IMR-90 (cell line): ENCODE measurements around the gene ZNF583. TPM values are rescaled to one million over a fixed set of nuclear protein-coding genes. Genes with fewer than 3 reads are reported as not detected.
A peak's percentile ranks its signal among the peaks of the same experiment; 100 is the strongest.

ENCODE experiments used
- ATAC-seq: fragments of 200-7000 bp; cut with Tn5 transposase; 2 replicates; pipeline ENCODE4 v1.9.1; 2020; ENCODE audit warnings: low read depth, mild to moderate bottlenecking, moderate library complexity
- BruUV-seq: library from RNA; stranded (reverse); fragments of 400-500 nt; replicated peaks from 2 replicates; lab custom pipeline; 2021; lab: Mats Ljungman, UMichigan
- CTCF ChIA-PET: fragments of 300-600 bp; formaldehyde crosslinking; extraction: SDS; loops from one replicate; lab custom pipeline; 2021; ENCODE audit warnings: antibody characterized with exemption; lab: Yijun Ruan, JAX
- POLR2A ChIA-PET: fragments of 300-600 bp; sonication (Branson Sonifier 250); formaldehyde crosslinking; loops from one replicate; lab custom pipeline; 2022; ENCODE audit warnings: antibody characterized with exemption; ENCODE audit not compliant: unreplicated experiment; lab: Charles Lee
- DNase-seq: peaks from one replicate; pipeline ENCODE4 v3.0.0; 2013
- H2AFZ ChIP-seq: replicated peaks from 2 replicates; pipeline ENCODE3; 2013; ENCODE audit warnings: low read length, mild to moderate bottlenecking; ENCODE audit not compliant: poor library complexity
- H2AK5ac ChIP-seq: 2 replicates; pipeline ENCODE4 v1.6.1; 2013; ENCODE audit warnings: low read depth, low read length, inconsistent platforms
- H2AK9ac ChIP-seq: replicated peaks from 2 replicates; pipeline ENCODE3; 2013; ENCODE audit warnings: mild to moderate bottlenecking, low read depth, low read length, moderate library complexity; ENCODE audit not compliant: poor library complexity
- H2BK120ac ChIP-seq: 2 replicates; pipeline ENCODE4 v1.6.1; 2013; ENCODE audit warnings: low read depth, low read length, inconsistent platforms
- H2BK15ac ChIP-seq: 3 replicates; pipeline ENCODE4 v1.6.1; 2013; ENCODE audit warnings: low read depth, low read length, inconsistent platforms
- H2BK20ac ChIP-seq: 2 replicates; pipeline ENCODE4 v1.6.1; 2013; ENCODE audit warnings: low read depth, mild to moderate bottlenecking, inconsistent platforms, low read length, moderate library complexity
- H2BK5ac ChIP-seq: 2 replicates; pipeline ENCODE4 v1.6.1; 2013; ENCODE audit warnings: mild to moderate bottlenecking, low read depth, low read length, inconsistent platforms; ENCODE audit not compliant: poor library complexity, severe bottlenecking
- H3K14ac ChIP-seq: replicated peaks from 2 replicates; pipeline ENCODE4 v1.6.1; 2013; ENCODE audit warnings: low read depth, low read length, inconsistent platforms
- H3K18ac ChIP-seq: 2 replicates; pipeline ENCODE4 v1.6.1; 2013; ENCODE audit warnings: low read depth, low read length, control low read depth
- H3K23ac ChIP-seq: 2 replicates; pipeline ENCODE4 v1.6.1; 2013; ENCODE audit warnings: low read depth, low read length, inconsistent platforms
- H3K27ac ChIP-seq: 2 replicates; pipeline ENCODE4 v1.5.1; 2013; ENCODE audit warnings: mild to moderate bottlenecking, control low read depth, low read length; ENCODE audit not compliant: insufficient read depth
- H3K27me3 ChIP-seq: 2 replicates; pipeline ENCODE4 v1.6.1; 2013; ENCODE audit warnings: low read length; ENCODE audit not compliant: control insufficient read depth, insufficient read depth
- H3K36me3 ChIP-seq: 2 replicates; pipeline ENCODE4 v1.6.1; 2013; ENCODE audit warnings: low read length, mixed read lengths; ENCODE audit not compliant: control insufficient read depth, insufficient read depth
- H3K4ac ChIP-seq: 2 replicates; pipeline ENCODE4 v1.6.1; 2013; ENCODE audit warnings: low read depth, low read length, inconsistent platforms
- H3K4me1 ChIP-seq: 2 replicates; pipeline ENCODE4 v1.6.1; 2013; ENCODE audit warnings: low read length, mixed read lengths; ENCODE audit not compliant: control insufficient read depth, insufficient read depth
- H3K4me2 ChIP-seq: 2 replicates; pipeline ENCODE4 v1.6.1; 2013; ENCODE audit warnings: low read depth, mild to moderate bottlenecking, control low read depth, low read length, moderate library complexity
- H3K4me3 ChIP-seq: 2 replicates; pipeline ENCODE4 v1.5.1; 2013; ENCODE audit warnings: low read depth, mild to moderate bottlenecking, control low read depth, low read length, moderate library complexity; ENCODE audit not compliant: insufficient read depth
- H3K56ac ChIP-seq: 2 replicates; pipeline ENCODE4 v1.6.1; 2013; ENCODE audit warnings: low read length, inconsistent platforms; ENCODE audit not compliant: insufficient read depth; ENCODE audit errors: extremely low read depth
- H3K79me1 ChIP-seq, 2 experiments: 2 replicates each; pipeline ENCODE4 v1.6.1; 2013; ENCODE audit warnings: low read length in 2 of 2, inconsistent platforms in 1 of 2, low read depth in 1 of 2
- H3K9ac ChIP-seq: 2 replicates; pipeline ENCODE4 v1.6.1; 2013; ENCODE audit warnings: low read depth, low read length, control low read depth
- H3K9me1 ChIP-seq: 2 replicates; pipeline ENCODE4 v1.6.1; 2013; ENCODE audit warnings: low read length, inconsistent platforms; ENCODE audit not compliant: insufficient read depth
- H3K9me3 ChIP-seq: 2 replicates; pipeline ENCODE4 v1.6.1; 2013; ENCODE audit warnings: low read length; ENCODE audit not compliant: control insufficient read depth, insufficient read depth
- H4K20me1 ChIP-seq: 2 replicates; pipeline ENCODE4 v1.6.1; 2013; ENCODE audit warnings: low read length, inconsistent platforms; ENCODE audit not compliant: insufficient read depth
- H4K5ac ChIP-seq: 2 replicates; pipeline ENCODE4 v1.6.1; 2013; ENCODE audit warnings: mild to moderate bottlenecking, low read depth, low read length, control low read depth
- H4K8ac ChIP-seq, 2 experiments: 2 replicates each; pipeline ENCODE4 v1.6.1; 2013; ENCODE audit warnings: low read depth in 2 of 2, low read length in 2 of 2, control low read depth in 1 of 2, inconsistent platforms in 1 of 2
- H4K91ac ChIP-seq: 2 replicates; pipeline ENCODE4 v1.6.1; 2013; ENCODE audit warnings: low read depth, low read length, inconsistent platforms; ENCODE audit not compliant: insufficient read depth
- BHLHE40 ChIP-seq: fragments of 150-350 bp; IDR thresholded peaks from 2 replicates; pipeline ENCODE4 v1.6.1; 2016; ENCODE audit warnings: mild to moderate bottlenecking, low read depth, low read length
- CHD1 ChIP-seq: IDR thresholded peaks from 2 replicates; pipeline ENCODE4 v1.6.1; 2012; ENCODE audit warnings: low read depth, low read length, improper control_type of control experiment
- FOS ChIP-seq: fragments of 150-350 bp; IDR thresholded peaks from 2 replicates; pipeline ENCODE4 v1.6.1; 2016; ENCODE audit warnings: low read depth, low read length
- MAFK ChIP-seq: IDR thresholded peaks from 2 replicates; pipeline ENCODE4 v1.6.1; 2012; ENCODE audit warnings: low read depth, low read length, improper control_type of control experiment
- MAZ ChIP-seq: IDR thresholded peaks from 2 replicates; pipeline ENCODE4 v1.6.1; 2012; ENCODE audit warnings: low read depth, mild to moderate bottlenecking, low read length, improper control_type of control experiment, moderate library complexity, borderline replicate concordance
- MXI1 ChIP-seq: IDR thresholded peaks from 2 replicates; pipeline ENCODE4 v1.6.1; 2012; ENCODE audit warnings: low read depth, mild to moderate bottlenecking, low read length, moderate library complexity, borderline replicate concordance
- POLR2A ChIP-seq: IDR thresholded peaks from 2 replicates; pipeline ENCODE4 v1.6.1; 2012; ENCODE audit warnings: mild to moderate bottlenecking, low read depth, low read length
- RAD21 ChIP-seq: IDR thresholded peaks from 2 replicates; pipeline ENCODE4 v1.6.1; 2012; ENCODE audit warnings: low read length, improper control_type of control experiment
- RCOR1 ChIP-seq: IDR thresholded peaks from 2 replicates; pipeline ENCODE4 v1.6.1; 2012; ENCODE audit warnings: mild to moderate bottlenecking, low read length, improper control_type of control experiment; ENCODE audit not compliant: insufficient replicate concordance
- WGBS, 2 experiments: methylation state at CpG; one replicate each; pipeline versions ENCODE4 v1.1.5 to v1.1.7; 2013; ENCODE audit warnings: missing lambda C conversion rate in 2 of 2; ENCODE audit not compliant: insufficient read length in 1 of 2; ENCODE audit errors: extremely low coverage in 2 of 2; 5-methylcytosine and 5-hydroxymethylcytosine counted together
- dilution Hi-C: fragments of 300-500 bp; cut with HindIII; formaldehyde crosslinking; loops from one replicate; pipeline ENCODE4 v1.14.3; 2018; ENCODE audit warnings: low sequenced_read_pairs; ENCODE audit not compliant: unreplicated experiment
- in situ Hi-C: fragments of 300-500 bp; cut with MboI; formaldehyde crosslinking; loops from 3 replicates; pipeline ENCODE4 v1.14.3; 2019; ENCODE audit warnings: low sequenced_read_pairs, inconsistent platforms, mixed read lengths
- intact Hi-C: fragments of 100-400 bp; cut with micrococcal nuclease; formaldehyde crosslinking; loops from 2 replicates; pipeline ENCODE4 v1.10.0; 2022
- polyA plus RNA-seq, 3 experiments: library from polyadenylated mRNA; depleted of rRNA; stranded (reverse); fragments of >200 nt; gene quantifications; 2 replicates each; pipeline ENCODE4 v1.2.3, GENCODE V29; 2012; ENCODE audit warnings: low replicate concordance in 1 of 3
- total RNA-seq: library from RNA; depleted of rRNA; stranded (reverse); fragments of >200 nt; gene quantifications from 2 replicates; pipeline ENCODE4 v1.2.3, GENCODE V29; 2012
- TF ChIP-seq, protein P1 (sequence below): conservative IDR thresholded peaks from 2 replicates; pipeline ENCODE4 v1.5.1; 2012; ENCODE audit warnings: mild to moderate bottlenecking, low read depth, low read length, improper control_type of control experiment

Gene ZNF583
- total and polyA plus RNA-seq, 2 of the 4 experiments (the other 2 are of a cell fraction), result 2.8 to 5.4 TPM

DNA sequence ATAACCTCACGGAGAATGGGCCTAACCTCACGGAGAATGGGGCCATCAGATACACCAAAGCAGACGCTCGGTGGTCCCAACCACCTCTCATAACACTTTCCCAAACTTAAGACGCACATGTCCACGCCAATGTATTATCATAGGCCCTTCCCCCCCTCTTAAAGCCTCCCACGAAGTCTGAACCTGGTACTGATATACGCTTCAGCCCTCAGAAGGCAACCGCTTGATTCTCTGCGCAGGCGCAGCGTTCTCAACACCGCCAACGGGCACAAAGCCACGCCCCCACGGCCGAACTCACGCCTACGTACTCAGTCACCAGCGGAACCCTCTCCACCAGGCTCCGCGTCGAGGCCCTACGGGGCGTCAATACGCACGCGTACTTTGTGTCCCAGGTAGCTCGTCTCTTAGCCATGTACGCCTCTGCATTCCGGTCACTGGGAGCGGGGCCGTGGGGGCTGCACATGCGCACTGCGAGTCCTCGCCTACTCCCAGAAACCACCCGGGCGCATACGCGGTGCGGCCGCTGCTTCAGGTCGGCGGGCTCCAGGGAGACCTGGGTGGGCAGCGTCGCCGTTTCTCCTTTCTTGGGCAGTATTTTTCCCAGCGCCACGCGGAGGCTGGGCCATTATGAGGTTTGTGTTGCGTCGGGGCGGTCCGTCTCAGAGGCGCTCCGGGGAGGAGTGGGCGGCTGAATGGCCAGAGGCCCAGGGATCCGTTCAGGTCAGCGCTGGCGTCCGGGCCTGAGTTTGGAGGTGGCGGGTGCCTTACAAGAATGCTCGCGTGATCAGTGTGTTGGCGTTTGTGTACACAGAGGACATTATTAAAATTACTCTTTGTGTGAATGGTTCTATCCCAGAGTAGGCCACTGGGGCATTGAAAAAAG, 36.1 kb upstream of the ZNF583 start:
- POLR2A ChIA-PET, result no interaction called here
- Histone ChIP-seq H2BK5ac (peak overlapping the region; percentile 46), H2AK5ac (0 out of 2 replicates have a peak overlapping the region, but pooled peaks have one; percentile 2), H3K56ac (peak overlapping the region; percentile 36; the same call in 1 of the 2 replicates), H3K36me3 (peaks cover 5% of the 10 kb centered on the region), H2AK9ac (no peak overlapping the region), H2BK120ac (no peak overlapping the region), H2BK15ac (peak overlapping the region; percentile 59; the same call in 1 of the 3 replicates), H3K79me1 (peaks cover 10 to 11% of the 10 kb centered on the region in 2 experiments), H3K4me1 (no peaks in the 10 kb centered on the region), H2AFZ (peak overlapping the region; percentile 90), H4K8ac (peak overlapping the region; percentile 96 to 99), H3K4me2 (peak overlapping the region; percentile 65), H3K14ac (peak overlapping the region; percentile 76), H3K18ac (peak overlapping the region; percentile 48), H3K9me1 (no peaks in the 10 kb centered on the region), H3K4ac (peak overlapping the region; percentile 72), H2BK20ac (no peak overlapping the region), H3K27ac (peak overlapping the region; percentile 70), H3K27me3 (no peaks in the 10 kb centered on the region), H4K20me1 (no peaks in the 10 kb centered on the region), H3K23ac (peak overlapping the region; percentile 64; the same call in 1 of the 2 replicates), H4K91ac (peak overlapping the region; percentile 84; the same call in 1 of the 2 replicates), H3K4me3 (peak overlapping the region; percentile 59), H3K9me3 (no peaks in the 10 kb centered on the region; the same call in 1 of the 2 replicates), H3K9ac (peak overlapping the region; percentile 88), H4K5ac (peak overlapping the region; percentile 53)
- TF ChIP-seq MAFK (no peak), MXI1 (no peak; the same call in 1 of the 2 replicates), CHD1 (no peak), FOS (no peak), RAD21 (no peak), POLR2A (peak; percentile 65), MAZ (peak; percentile 22; the same call in 1 of the 2 replicates), BHLHE40 (peak; percentile 51; the same call in 1 of the 2 replicates), RCOR1 (no peak)
- TF ChIP-seq, protein P1, sequence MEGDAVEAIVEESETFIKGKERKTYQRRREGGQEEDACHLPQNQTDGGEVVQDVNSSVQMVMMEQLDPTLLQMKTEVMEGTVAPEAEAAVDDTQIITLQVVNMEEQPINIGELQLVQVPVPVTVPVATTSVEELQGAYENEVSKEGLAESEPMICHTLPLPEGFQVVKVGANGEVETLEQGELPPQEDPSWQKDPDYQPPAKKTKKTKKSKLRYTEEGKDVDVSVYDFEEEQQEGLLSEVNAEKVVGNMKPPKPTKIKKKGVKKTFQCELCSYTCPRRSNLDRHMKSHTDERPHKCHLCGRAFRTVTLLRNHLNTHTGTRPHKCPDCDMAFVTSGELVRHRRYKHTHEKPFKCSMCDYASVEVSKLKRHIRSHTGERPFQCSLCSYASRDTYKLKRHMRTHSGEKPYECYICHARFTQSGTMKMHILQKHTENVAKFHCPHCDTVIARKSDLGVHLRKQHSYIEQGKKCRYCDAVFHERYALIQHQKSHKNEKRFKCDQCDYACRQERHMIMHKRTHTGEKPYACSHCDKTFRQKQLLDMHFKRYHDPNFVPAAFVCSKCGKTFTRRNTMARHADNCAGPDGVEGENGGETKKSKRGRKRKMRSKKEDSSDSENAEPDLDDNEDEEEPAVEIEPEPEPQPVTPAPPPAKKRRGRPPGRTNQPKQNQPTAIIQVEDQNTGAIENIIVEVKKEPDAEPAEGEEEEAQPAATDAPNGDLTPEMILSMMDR, result no peak
- intact Hi-C loops (loop anchor here (2.0 kb wide), 1 partner anchor 25 kb away; the partner anchor contains the start of gene ZNF582), dilution Hi-C loops (no loop called here), in situ Hi-C loops (no loop called here)
- 21% methylated on average over 16 of the region's 65 CpGs; no CpG with 5 or more reads in 1 of the 2 experiments for WGBS, 2 experiments
- DNase-seq (peak; percentile 89), ATAC-seq (peak; percentile 92)
- CTCF ChIA-PET, result no interaction called here
- BruUV-seq, result no TSS peak
